ENCODE results near the gene STING1. TPM values are rescaled to one million over a fixed set of nuclear protein-coding genes. Genes with fewer than 3 reads are reported as not detected.

STING1 gene
- total and polyA plus RNA-seq, 8 donors = 3.1 to 19.7 (median 8.6) TPM

DNA sequence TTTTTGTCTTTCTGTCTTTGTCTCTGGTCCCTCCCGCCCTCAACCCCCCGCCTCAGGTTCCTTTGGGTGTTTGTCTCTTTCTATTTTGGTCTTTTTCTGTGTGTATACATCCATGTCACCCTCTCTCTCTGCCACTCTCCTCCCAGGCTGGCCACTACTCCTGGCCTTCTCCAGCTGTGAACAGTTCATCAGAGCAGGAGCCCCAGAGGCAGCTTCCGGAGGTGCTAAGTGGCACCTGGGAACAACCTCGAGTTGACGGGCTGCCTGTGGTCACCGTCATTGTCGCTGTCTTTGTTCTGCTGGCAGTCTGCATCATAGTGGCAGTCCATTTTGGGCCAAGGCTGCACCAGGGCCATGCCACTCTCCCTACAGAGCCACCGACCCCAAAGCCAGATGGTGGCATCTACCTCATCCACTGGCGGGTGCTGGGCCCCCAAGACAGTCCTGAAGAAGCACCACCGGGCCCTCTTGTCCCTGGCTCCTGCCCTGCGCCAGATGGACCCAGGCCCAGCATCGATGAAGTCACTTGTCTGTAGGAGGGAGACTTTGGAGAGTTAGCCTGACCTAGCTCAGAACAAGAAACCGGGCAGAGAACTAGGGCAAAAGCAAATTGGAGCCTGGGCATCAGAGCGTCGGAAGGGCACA, 10.1 kb downstream of the STING1 start:
- 82 to 86% methylated on average over 15 of the region's 15 CpGs for WGBS, 2 donors
- H3K4me3 ChIP-seq = no peak overlapping the region
- no peaks in the 10 kb centered on the region for H3K9me3 ChIP-seq
- DNase-seq = no peak
- no peaks in the 10 kb centered on the region for H3K36me3 ChIP-seq
- H3K4me1 ChIP-seq = no peaks in the 10 kb centered on the region
- no peak overlapping the region for H3K27ac ChIP-seq
- no peak for FAIRE-seq
- no peaks in the 10 kb centered on the region for H3K27me3 ChIP-seq
- TF ChIP-seq CTCF (IDR thresholded peaks at IDR 0.05) = no peak
- ATAC-seq = no peak
- intact Hi-C loops (cut with DNase I) = no loop called here

DNA sequence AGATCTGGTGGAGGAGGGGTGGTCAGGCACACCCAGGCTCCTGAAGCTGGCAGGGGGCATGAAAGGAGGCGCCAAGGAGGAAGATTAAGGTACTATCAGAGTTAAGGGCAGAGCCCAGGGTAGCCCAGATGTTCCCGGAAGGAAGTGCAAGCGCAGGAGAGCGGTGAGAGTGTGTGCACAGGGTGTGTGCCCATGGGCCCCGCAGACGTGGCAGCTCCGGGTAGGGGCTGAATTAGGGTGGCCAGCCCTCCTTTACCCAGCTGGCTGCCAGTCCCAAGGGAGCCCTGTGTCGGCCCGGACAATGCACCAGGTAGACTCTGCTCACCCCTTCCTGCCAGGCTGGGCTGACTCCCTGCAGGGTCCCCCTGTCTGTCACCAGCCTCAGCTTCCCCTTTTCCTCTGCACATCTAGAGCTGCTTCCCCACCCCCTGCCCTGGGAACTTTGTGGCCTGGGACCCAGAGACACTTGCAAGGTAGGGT, 11.7 kb downstream of the STING1 start, which contains the start of gene SMIM33:
Gene SMIM33 (plus strand): TSS at position 184 of the 480 bp plus-strand sequence. CDS start 118 bp downstream, at position 302.
- Histone ChIP-seq H3K27me3 (no peaks in the 10 kb centered on the region), H3K36me3 (no peaks in the 10 kb centered on the region), H3K9me3 (no peaks in the 10 kb centered on the region), H3K27ac (no peak within 1 kb of the TSS), H3K4me1 (no peaks in the 10 kb centered on the region), H3K4me3 (no peak within 1 kb of the TSS)
- intact Hi-C loops (cut with DNase I) = no loop called here
- whole genome bisulfite sequencing, 2 donors = 67 to 74% methylated on average over 9 of the region's 9 CpGs
- FAIRE-seq (no peak), ATAC-seq (peak in 1 of 4 donors; percentile 47), DNase-seq (no peak)
- TF ChIP-seq CTCF (IDR thresholded peaks at IDR 0.05) = no peak

- H3K4me3 ChIP-seq = no peak overlapping the region
- H3K36me3 ChIP-seq = no peaks in the 10 kb centered on the region
- intact Hi-C loops (cut with DNase I) = no loop called here
- 74% methylated on average over 8 of the region's 8 CpGs for WGBS, 2 donors
- ATAC-seq (peak in 1 of 4 donors; percentile 28), DNase-seq (peak in 1 of 6 donors; percentile 10), FAIRE-seq (no peak)
- H3K4me1 ChIP-seq = no peaks in the 10 kb centered on the region
- no peak overlapping the region for H3K27ac ChIP-seq
- H3K9me3 ChIP-seq = no peaks in the 10 kb centered on the region
- TF ChIP-seq CTCF (IDR thresholded peaks at IDR 0.05) = no peak
- no peaks in the 10 kb centered on the region for H3K27me3 ChIP-seq
Measured at GRCh38 chr5:139468421-139468931, 14.1 kb downstream of the STING1 start.

GRCh38 chr5:139462586-139463276, 19.8 kb downstream of the STING1 start, which contains the start of gene ECSCR:
Gene ECSCR, minus strand, starts transcription at chr5:139462743. Its CDS starts 73 bp downstream, at chr5:139462670.
- TF ChIP-seq CTCF (IDR thresholded peaks at IDR 0.05) = no peak
- no peak within 1 kb of the TSS for H3K4me3 ChIP-seq
- intact Hi-C loops (cut with DNase I) = no loop called here
- no peaks in the 10 kb centered on the region for H3K27me3 ChIP-seq
- H3K36me3 ChIP-seq = no peaks in the 10 kb centered on the region
- H3K4me1 ChIP-seq = no peaks in the 10 kb centered on the region
- WGBS, 2 donors = 80 to 87% methylated on average over 6 to 10 of the region's 10 CpGs
- H3K9me3 ChIP-seq = no peaks in the 10 kb centered on the region
- ATAC-seq (no peak), DNase-seq (no peak), FAIRE-seq (no peak)
- H3K27ac ChIP-seq = no peak within 1 kb of the TSS

Measured in pancreas (tissue), 10 donors.